Amygdala (tissue), 56 donors: ENCODE measurements around the gene RAET1G.
"Not testable (repeated sequence)": the region's sequence is repeated elsewhere in the genome, so short reads cannot be mapped to it uniquely, and the experiment has no call there.

ENCODE experiments used
- DNase-seq, 56 donors: peaks; one replicate each; lab custom pipeline; 2025; lab: John Stamatoyannopoulos, UW

Gene RAET1G

GRCh38 chr6:149899486-149899885 is 23.4 kb downstream of the RAET1G start:
- no peak for DNase-seq

- DNase-seq, result no peak
Observed at GRCh38 chr6:149898966-149899365, 24.0 kb downstream of the RAET1G start.

- no peak for DNase-seq
Observed at GRCh38 chr6:149897855-149898744, 24.8 kb downstream of the RAET1G start, which contains the start of gene RAET1E. Gene RAET1E (minus strand): TSS chr6:149898113. CDS start chr6:149890901, 7,212 bp downstream.

GRCh38 chr6:149897015-149897697 is 25.8 kb downstream of the RAET1G start:
- DNase-seq, result peak in 26 of 56 donors; percentile 6 to 60 (median 18)

- no peak for DNase-seq
Observed at GRCh38 chr6:149896491-149896890, 26.4 kb downstream of the RAET1G start.

GRCh38 chr6:149895833-149896271 is 27.1 kb downstream of the RAET1G start:
- no peak for DNase-seq

- no peak for DNase-seq
Observed at GRCh38 chr6:149895048-149895590, 27.8 kb downstream of the RAET1G start.

- not testable (repeated sequence) for DNase-seq
Observed at GRCh38 chr6:149891864-149892263, 31.1 kb downstream of the RAET1G start.

- no peak for DNase-seq
Observed at GRCh38 chr6:149891259-149891658, 31.7 kb downstream of the RAET1G start.

- no peak for DNase-seq
Observed at GRCh38 chr6:149890629-149891045, 32.3 kb downstream of the RAET1G start.

GRCh38 chr6:149889326-149889725 is 33.6 kb downstream of the RAET1G start:
- no peak for DNase-seq

- no peak for DNase-seq
Observed at GRCh38 chr6:149888659-149889058, 34.3 kb downstream of the RAET1G start.

GRCh38 chr6:149888093-149888492 is 34.8 kb downstream of the RAET1G start:
- no peak for DNase-seq

GRCh38 chr6:149887343-149887742 is 35.6 kb downstream of the RAET1G start:
- no peak for DNase-seq

- DNase-seq, result no peak
Observed at GRCh38 chr6:149885888-149886287, 37.0 kb downstream of the RAET1G start.

- no peak for DNase-seq
Observed at GRCh38 chr6:149884617-149885016, 38.3 kb downstream of the RAET1G start.

GRCh38 chr6:149884215-149884614 is 38.7 kb downstream of the RAET1G start:
- no peak for DNase-seq

GRCh38 chr6:149881860-149882259 is 41.1 kb downstream of the RAET1G start:
- DNase-seq, result no peak

GRCh38 chr6:149881066-149881766 is 41.7 kb downstream of the RAET1G start:
- DNase-seq, result no peak

- no peak for DNase-seq
Observed at GRCh38 chr6:149877659-149878058, 45.3 kb downstream of the RAET1G start.
